HCT116 (cell line): ENCODE data around the gene ADAMTS16. TPM values are rescaled to one million over a fixed set of nuclear protein-coding genes. Genes with fewer than 3 reads are reported as not detected.

Experiments used
- ATAC-seq: fragments of 200-7000 bp; cut with Tn5 transposase; 2 replicates; pipeline ENCODE4 v1.9.1; 2020; ENCODE audit warnings: mild to moderate bottlenecking, moderate library complexity
- BruUV-seq: library from RNA; stranded (reverse); fragments of 400-500 nt; replicated peaks from 2 replicates; lab custom pipeline; 2021; lab: Mats Ljungman, UMichigan
- CTCF ChIA-PET: fragments of 300-600 bp; sonication (Branson Sonifier 250); formaldehyde crosslinking; loops from one replicate; lab custom pipeline; 2021; ENCODE audit warnings: antibody characterized with exemption; lab: Charles Lee
- POLR2A ChIA-PET: fragments of 300-600, 350-600 bp; sonication (Branson Sonifier 250); formaldehyde crosslinking; loops from one replicate; lab custom pipeline; 2021; ENCODE audit warnings: antibody characterized with exemption; lab: Charles Lee
- RAD21 ChIA-PET, 2 experiments: fragments of 300-600 bp; sonication (Branson Sonifier 250); formaldehyde crosslinking; loops; one replicate each; lab custom pipeline; 2023; ENCODE audit warnings: low total read pairs in 2 of 2; ENCODE audit not compliant: uncharacterized antibody in 2 of 2, unreplicated experiment in 2 of 2, low non-redundant PET in 1 of 2; lab: Charles Lee
- DNase-seq: peaks from one replicate; pipeline ENCODE4 v3.0.0-alpha.2; 2010; ENCODE audit warnings: low read depth, low spot score
- H2AFZ ChIP-seq: fragments of 200-600 bp; shearing (Covaris generic), sonication (generic); 2 replicates; pipeline ENCODE4 v1.6.1; 2017; ENCODE audit warnings: low read depth, mixed run types, mixed read lengths, antibody characterized with exemption, low read length; ENCODE audit not compliant: poor library complexity, severe bottlenecking
- H3K27ac ChIP-seq: 2 replicates; pipeline ENCODE4 v1.5.1; 2012; ENCODE audit warnings: low read depth, low read length
- H3K27me3 ChIP-seq: fragments of 200-600 bp; sonication (generic); 2 replicates; pipeline ENCODE4 v1.6.1; 2016; ENCODE audit warnings: mixed run types, low read length, mixed read lengths; ENCODE audit not compliant: insufficient read depth
- H3K36me3 ChIP-seq, 2 experiments: fragments of 200-500 bp in 1 of 2; fragments of 200-600 bp in 1 of 2; sonication (Bioruptor generic) in 1 of 2; sonication (generic) in 1 of 2; 2 replicates each; pipeline versions ENCODE4 v1.5.1 to v1.6.1; 2014 to 2016; ENCODE audit warnings: low read length in 2 of 2, inconsistent platforms in 1 of 2, mixed read lengths in 1 of 2, mixed run types in 1 of 2; ENCODE audit not compliant: insufficient read depth in 2 of 2, control insufficient read depth in 1 of 2
- H3K4me1 ChIP-seq, 2 experiments: fragments of 200-600 bp in 1 of 2; sonication (generic) in 1 of 2; 2 replicates each; pipeline versions ENCODE4 v1.5.1 to v1.6.1; 2012 to 2017; ENCODE audit warnings: low read length in 2 of 2, inconsistent platforms in 1 of 2, mild to moderate bottlenecking in 1 of 2, mixed read lengths in 1 of 2, mixed run types in 1 of 2, moderate library complexity in 1 of 2; ENCODE audit not compliant: insufficient read depth in 2 of 2, control insufficient read depth in 1 of 2
- H3K4me2 ChIP-seq: fragments of 200-600 bp; sonication (generic); 2 replicates; pipeline ENCODE4 v1.6.1; 2017; ENCODE audit warnings: mixed run types, low read length, mixed read lengths
- H3K4me3 ChIP-seq, 2 experiments: fragments of 200-600 bp in 1 of 2; sonication (generic) in 1 of 2; replicated peaks in 1 of 2; 2 replicates each; pipeline ENCODE4 v1.5.1; 2011 to 2016; ENCODE audit warnings: low read length in 2 of 2, control low read depth in 1 of 2, low read depth in 1 of 2, mild to moderate bottlenecking in 1 of 2, mixed read lengths in 1 of 2, mixed run types in 1 of 2
- H3K79me2 ChIP-seq: fragments of 200-600 bp; sonication (generic); 2 replicates; pipeline ENCODE4 v1.6.1; 2017; ENCODE audit warnings: mild to moderate bottlenecking, mixed run types, low read length, moderate library complexity, mixed read lengths; ENCODE audit not compliant: insufficient read depth
- H3K9ac ChIP-seq: fragments of 200-600 bp; sonication (generic); 2 replicates; pipeline ENCODE4 v1.6.1; 2016; ENCODE audit warnings: low read length, mixed read lengths
- H3K9me2 ChIP-seq: fragments of 200-600 bp; sonication (generic), shearing (Covaris generic); 2 replicates; pipeline ENCODE4 v1.6.1; 2017; ENCODE audit warnings: mixed run types, mild to moderate bottlenecking, moderate library complexity; ENCODE audit not compliant: insufficient read depth
- H3K9me3 ChIP-seq, 2 experiments: fragments of 200-500 bp in 1 of 2; fragments of 200-600 bp in 1 of 2; sonication (Bioruptor generic) in 1 of 2; sonication (generic) in 1 of 2; 2 replicates each; pipeline ENCODE4 v1.6.1; 2014 to 2017; ENCODE audit warnings: low read length in 2 of 2, mixed read lengths in 2 of 2, inconsistent platforms in 1 of 2, low read depth in 1 of 2, mild to moderate bottlenecking in 1 of 2, mixed run types in 1 of 2, moderate library complexity in 1 of 2; ENCODE audit not compliant: control insufficient read depth in 1 of 2, insufficient read depth in 1 of 2
- H4K20me1 ChIP-seq: fragments of 200-600 bp; sonication (generic), shearing (Covaris generic); 2 replicates; pipeline ENCODE4 v1.6.1; 2017; ENCODE audit warnings: mixed run types, mild to moderate bottlenecking, moderate library complexity; ENCODE audit not compliant: insufficient read depth
- CBX3 ChIP-seq: IDR thresholded peaks from 2 replicates; pipeline ENCODE4 v1.6.1; 2012; ENCODE audit warnings: low read depth
- CEBPB ChIP-seq: IDR thresholded peaks from 2 replicates; pipeline ENCODE4 v1.6.1; 2012; ENCODE audit warnings: low read depth
- CTCF ChIP-seq, 3 experiments: fragments of 200-600 bp in 1 of 3; sonication (generic) in 1 of 3; IDR thresholded peaks in 2 of 3; conservative IDR thresholded peaks in 1 of 3; 2 replicates each; pipeline ENCODE4 v1.5.1; 2012 to 2017; ENCODE audit warnings: low read depth in 2 of 3, low read length in 2 of 3, antibody characterized with exemption in 1 of 3, borderline replicate concordance in 1 of 3, control low read depth in 1 of 3, mild to moderate bottlenecking in 1 of 3, mixed read lengths in 1 of 3, mixed run types in 1 of 3, moderate library complexity in 1 of 3; ENCODE audit not compliant: insufficient read depth in 1 of 3
- ELF1 ChIP-seq: IDR thresholded peaks from 2 replicates; pipeline ENCODE4 v1.6.1; 2012; ENCODE audit warnings: low read depth, borderline replicate concordance
- EZH2phosphoT487 ChIP-seq: fragments of 200-600 bp; IDR thresholded peaks from 2 replicates; pipeline ENCODE4 v1.6.1; 2018; ENCODE audit warnings: antibody characterized with exemption, borderline replicate concordance
- FOSL1 ChIP-seq: IDR thresholded peaks from 2 replicates; pipeline ENCODE4 v1.6.1; 2012; ENCODE audit warnings: low read depth
- JUND ChIP-seq: IDR thresholded peaks from 2 replicates; pipeline ENCODE4 v1.6.1; 2012
- POLR2A ChIP-seq: IDR thresholded peaks from 2 replicates; pipeline ENCODE4 v1.7.0; 2011; ENCODE audit warnings: borderline replicate concordance; ENCODE audit not compliant: insufficient read depth, insufficient read length; ENCODE audit errors: extremely low read depth
- POLR2AphosphoS5 ChIP-seq: IDR thresholded peaks from 2 replicates; pipeline ENCODE4 v1.6.1; 2011; ENCODE audit warnings: mild to moderate bottlenecking, low read depth, low read length, moderate library complexity
- RAD21 ChIP-seq: IDR thresholded peaks from 2 replicates; pipeline ENCODE4 v1.6.1; 2012; ENCODE audit warnings: low read depth, mild to moderate bottlenecking
- SIN3A ChIP-seq: IDR thresholded peaks from 2 replicates; pipeline ENCODE4 v1.6.1; 2012; ENCODE audit warnings: low read depth
- SP1 ChIP-seq: IDR thresholded peaks from 2 replicates; pipeline ENCODE4 v1.6.1; 2012; ENCODE audit warnings: low read depth
- YY1 ChIP-seq: IDR thresholded peaks from 2 replicates; pipeline ENCODE4 v1.6.1; 2011; ENCODE audit warnings: low read length, low read depth, moderate library complexity, mild to moderate bottlenecking; ENCODE audit not compliant: insufficient replicate concordance; ENCODE audit errors: extremely low read depth
- ZBTB33 ChIP-seq: IDR thresholded peaks from 2 replicates; pipeline ENCODE4 v1.6.1; 2011; ENCODE audit warnings: mild to moderate bottlenecking, low read length, moderate library complexity; ENCODE audit not compliant: insufficient replicate concordance; ENCODE audit errors: extremely low read depth
- ZNF274 ChIP-seq: fragments of 200-500 bp; sonication (Bioruptor generic); IDR thresholded peaks from 2 replicates; pipeline ENCODE4 v1.6.1; 2014; ENCODE audit warnings: mild to moderate bottlenecking, low read depth, low read length, inconsistent platforms
- intact Hi-C: fragments of 100-400 bp; cut with micrococcal nuclease; formaldehyde crosslinking; loops from 2 replicates; pipeline ENCODE4 v1.10.0; 2022
- total RNA-seq: library from RNA; stranded (reverse); gene quantifications from one replicate; pipeline ENCODE4 v1.2.1, GENCODE V29; 2021; ENCODE audit not compliant: unreplicated experiment

The ADAMTS16 gene
- total RNA-seq, 1 experiment from 2014 or later: 2.4 TPM

- ChIA-PET POLR2A (no interaction called here), CTCF (no interaction called here), RAD21 (no interaction called here)
- H3K27ac ChIP-seq: no peak overlapping the region
- TF ChIP-seq POLR2AphosphoS5 (no peak), CEBPB (no peak), ZBTB33 (no peak), RAD21 (no peak), SIN3A (no peak)
- no peaks in the 10 kb centered on the region for H3K4me1 ChIP-seq
- no peak overlapping the region for H2AFZ ChIP-seq
- no peaks in the 10 kb centered on the region for H3K27me3 ChIP-seq
- H3K36me3 ChIP-seq: no peaks in the 10 kb centered on the region
- intact Hi-C loops: no loop called here
- no peaks in the 10 kb centered on the region for H3K79me2 ChIP-seq
- H3K4me2 ChIP-seq: no peak overlapping the region
- no TSS peak for BruUV-seq
- H3K9ac ChIP-seq: no peak overlapping the region
- H3K9me3 ChIP-seq: no peaks in the 10 kb centered on the region
- H3K4me3 ChIP-seq: no peak overlapping the region
- DNase-seq (no peak), ATAC-seq (no peak)
- no peaks in the 10 kb centered on the region for H3K9me2 ChIP-seq
- no peaks in the 10 kb centered on the region for H4K20me1 ChIP-seq
Observed at GRCh38 chr5:5318426-5319190, 178.5 kb downstream of the ADAMTS16 start.

- Histone ChIP-seq H3K9me3 (no peaks in the 10 kb centered on the region), H3K4me1 (no peaks in the 10 kb centered on the region), H3K27ac (no peak overlapping the region), H3K9ac (no peak overlapping the region), H3K4me2 (no peak overlapping the region), H3K9me2 (no peaks in the 10 kb centered on the region), H2AFZ (no peak overlapping the region), H3K79me2 (no peaks in the 10 kb centered on the region), H3K27me3 (no peaks in the 10 kb centered on the region), H3K36me3 (no peaks in the 10 kb centered on the region), H3K4me3 (no peak overlapping the region), H4K20me1 (no peaks in the 10 kb centered on the region)
- no peak for DNase-seq
- RAD21 ChIA-PET: no interaction called here
- intact Hi-C loops: no loop called here
- TF ChIP-seq FOSL1 (no peak), EZH2phosphoT487 (no peak), ELF1 (no peak), CBX3 (no peak), YY1 (no peak), POLR2A (no peak), JUND (no peak), ZNF274 (no peak), CEBPB (no peak), RAD21 (no peak), CTCF (IDR thresholded peaks at IDR 0.05 in 2 of 3, conservative IDR thresholded peaks at IDR 0.05 in 1 of 3; ENCODE audit: borderline replicate concordance in 1 of 3, insufficient read depth in 1 of 3, low read depth in 2 of 3, low read length in 2 of 3) (no peak), SP1 (no peak)
- no TSS peak for BruUV-seq
- ATAC-seq: no peak
- CTCF ChIA-PET: no interaction called here
- POLR2A ChIA-PET: no interaction called here
Observed at GRCh38 chr5:5320062-5320805, 180.1 kb downstream of the ADAMTS16 start.
